GM18519 (cell line): Measurements from ENCODE around the gene PROCR.
"Not testable (repeated sequence)": the region's sequence is repeated elsewhere in the genome, so short reads cannot be mapped to it uniquely, and the experiment has no call there.

Experiments
- ATAC-seq: cut with Tn5 transposase; IDR thresholded peaks from one replicate; pipeline ENCODE4 v1.9.1; 2021; ENCODE audit warnings: mild to moderate bottlenecking, moderate library complexity; ENCODE audit not compliant: unreplicated experiment, low FRiP score

The PROCR gene

GRCh38 chr20:35171753-35172433 lies at the start of gene PROCR:
Gene PROCR, plus strand, starts transcription at chr20:35172072. Its CDS starts 83 bp downstream, at chr20:35172155.
- no peak for ATAC-seq

DNA sequence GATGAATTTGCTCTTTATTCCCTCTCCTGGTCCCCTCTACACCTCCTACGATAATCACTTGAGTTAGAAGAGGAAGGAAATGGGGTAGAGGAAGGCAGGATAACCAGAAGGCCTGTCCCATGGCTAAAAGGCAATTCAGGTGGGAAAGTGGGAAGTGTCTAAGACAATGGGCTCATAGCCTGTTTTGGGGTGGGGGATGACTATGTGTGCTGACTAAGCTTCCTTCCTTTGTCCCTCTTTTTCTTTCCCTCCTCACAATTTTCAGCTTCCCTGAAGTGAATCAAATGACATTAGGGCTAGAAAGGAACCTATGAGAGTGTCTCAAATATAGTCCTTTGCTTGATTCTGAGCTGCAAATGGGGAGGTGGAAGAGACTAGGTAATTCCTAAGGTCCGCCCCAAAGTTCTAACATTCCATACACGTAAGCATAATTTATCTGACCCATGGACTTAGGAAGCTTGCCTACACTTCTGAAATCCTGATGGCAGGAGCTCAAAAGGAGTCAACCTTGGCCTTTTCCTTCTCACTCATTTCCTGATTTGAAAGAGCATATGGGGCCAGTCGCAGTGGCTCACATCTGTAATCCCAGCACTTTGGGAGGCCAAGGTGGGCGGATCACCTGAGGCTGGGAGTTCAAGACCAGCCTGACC lies 49.0 kb upstream of the PROCR start:
- ATAC-seq: no peak

GRCh38 chr20:35125753-35126152 lies 46.1 kb upstream of the PROCR start:
- no peak for ATAC-seq

GRCh38 chr20:35129647-35130069 lies 42.2 kb upstream of the PROCR start:
- no peak for ATAC-seq

- ATAC-seq: no peak
These were observed 39.9 kb upstream of the PROCR start for GRCh38 chr20:35131934-35132333.

GRCh38 chr20:35133031-35133430 lies 38.8 kb upstream of the PROCR start:
- ATAC-seq: no peak

DNA sequence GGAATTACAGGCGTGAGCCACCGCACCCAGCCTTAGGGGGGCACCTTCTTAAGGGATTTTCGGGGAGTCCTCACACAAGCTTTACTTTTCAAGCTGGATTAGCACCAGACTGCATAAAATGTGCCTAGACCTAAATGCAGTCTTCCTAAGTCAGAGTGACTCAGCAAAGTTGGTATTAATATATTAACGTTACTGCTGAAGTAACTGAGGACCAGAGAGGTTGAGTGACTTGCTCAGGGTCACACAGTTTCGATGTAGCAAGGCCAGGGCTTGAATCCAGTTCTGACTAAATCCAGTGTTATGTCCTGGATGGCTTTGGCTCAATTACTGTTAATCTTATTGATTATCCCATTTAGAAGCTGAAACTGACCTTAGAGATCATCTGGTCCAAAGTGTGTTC lies 38.1 kb upstream of the PROCR start:
- no peak for ATAC-seq

DNA sequence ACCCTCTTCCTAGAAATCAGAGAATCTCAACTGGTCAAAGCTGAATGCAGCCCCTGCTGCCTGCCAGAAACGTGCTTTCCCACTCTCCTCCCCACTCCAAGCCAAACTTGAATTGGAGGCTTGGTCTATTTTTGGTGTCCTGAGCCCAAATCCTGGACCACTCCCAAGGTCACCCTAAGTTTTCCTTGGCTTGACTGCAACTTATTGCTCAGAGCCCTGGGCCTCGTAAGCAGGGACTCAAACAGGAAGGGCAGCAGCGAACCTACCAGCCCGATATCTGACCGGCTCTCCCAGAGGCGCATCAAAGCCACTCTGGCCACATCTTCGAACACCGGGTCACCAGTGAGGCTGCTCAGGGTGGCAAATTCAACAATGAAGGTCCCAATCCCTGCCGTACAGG lies 37.4 kb upstream of the PROCR start:
- no peak for ATAC-seq

- no peak for ATAC-seq
These were observed 37.0 kb upstream of the PROCR start for GRCh38 chr20:35134880-35135279.

DNA sequence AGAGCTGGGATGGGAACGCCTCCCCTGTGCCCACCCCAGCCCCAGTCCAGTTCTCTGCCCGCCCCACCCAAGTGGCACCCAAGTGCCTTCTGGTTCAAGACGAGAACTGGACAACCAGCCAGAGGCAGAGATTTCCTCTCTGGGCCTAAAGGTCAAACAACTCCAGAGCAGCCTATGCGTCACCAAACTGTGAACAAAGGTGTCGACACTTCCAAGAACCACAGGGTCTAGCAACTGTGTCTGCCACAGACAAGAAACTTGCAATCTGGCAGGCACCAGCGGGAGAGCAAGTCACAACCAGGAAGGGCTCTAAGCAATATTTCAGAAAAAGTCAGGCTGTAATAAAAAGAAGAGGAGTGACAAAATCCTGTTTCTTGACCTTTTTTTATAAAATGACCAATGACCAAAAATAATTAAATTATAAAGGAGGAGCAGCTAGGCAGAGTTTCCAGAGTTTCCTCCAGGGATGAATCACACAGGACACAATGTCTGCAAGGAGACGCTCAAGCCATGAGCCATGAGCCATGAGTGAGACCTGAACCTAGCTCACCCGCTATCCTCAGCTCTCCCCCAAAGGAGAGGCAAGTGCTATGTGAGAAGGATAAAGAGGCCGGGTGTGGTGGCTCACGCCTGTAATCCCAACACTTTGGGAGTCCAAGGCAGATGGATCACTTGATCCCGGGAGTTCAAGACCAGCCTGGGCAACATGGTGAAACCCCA lies 35.8 kb upstream of the PROCR start:
- no peak for ATAC-seq

DNA sequence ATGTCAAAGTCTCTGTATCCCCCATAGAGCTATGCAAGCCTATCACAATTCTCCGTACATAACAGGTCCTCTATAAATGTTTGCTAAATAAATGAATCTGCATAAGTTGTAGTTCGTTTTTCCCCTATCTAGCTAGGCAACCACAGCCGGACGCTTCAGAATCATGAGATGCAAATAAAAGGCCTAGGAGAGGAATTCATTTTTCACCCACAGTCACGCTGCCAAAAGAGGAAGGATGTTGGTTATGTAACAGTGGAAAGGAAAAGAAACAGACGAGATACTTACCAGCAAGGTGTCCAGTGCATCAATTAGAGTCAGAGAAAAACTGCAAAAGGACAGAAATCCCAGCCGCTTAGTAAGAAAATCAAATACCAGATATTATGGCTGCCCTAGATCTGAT lies 27.2 kb upstream of the PROCR start:
- ATAC-seq: no peak

- ATAC-seq: no peak
These were observed 26.7 kb upstream of the PROCR start for GRCh38 chr20:35145141-35145564.

DNA sequence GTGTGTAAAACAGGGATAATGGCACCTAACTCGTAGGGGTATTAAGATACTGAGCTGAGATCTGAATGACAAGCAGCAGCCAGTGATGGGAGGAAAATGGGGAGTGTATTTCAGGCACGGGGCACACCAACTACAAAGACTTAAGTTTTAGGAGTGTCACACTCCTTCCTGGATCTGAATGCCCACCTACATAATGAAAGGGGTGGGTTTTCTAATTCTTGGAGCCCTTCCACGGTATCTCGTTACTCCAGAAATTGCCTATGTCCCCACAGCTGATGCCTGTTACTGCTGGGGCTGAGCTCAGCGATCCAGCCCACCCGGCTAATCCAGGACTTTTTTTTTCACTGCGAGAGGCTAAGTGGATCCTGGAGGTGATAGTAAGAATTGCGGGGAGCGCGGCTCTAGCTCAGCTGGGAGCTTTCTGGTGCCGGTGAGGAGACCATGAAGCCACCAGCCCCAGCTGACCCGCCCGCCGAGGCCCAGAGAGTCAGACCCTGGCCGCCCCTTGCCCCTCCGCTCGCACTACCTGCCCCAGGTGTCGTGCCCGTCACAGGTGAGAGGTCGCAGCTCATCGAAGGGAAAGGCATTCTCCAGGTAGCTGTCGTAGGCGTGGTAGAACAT lies 25.5 kb upstream of the PROCR start:
- no peak for ATAC-seq

- peak; percentile 54 for ATAC-seq
These were observed 24.8 kb upstream of the PROCR start, which contains the start of gene EDEM2 for GRCh38 chr20:35146920-35147574. Gene EDEM2, minus strand, starts transcription at chr20:35147336. Its CDS starts 78 bp downstream, at chr20:35147258.

DNA sequence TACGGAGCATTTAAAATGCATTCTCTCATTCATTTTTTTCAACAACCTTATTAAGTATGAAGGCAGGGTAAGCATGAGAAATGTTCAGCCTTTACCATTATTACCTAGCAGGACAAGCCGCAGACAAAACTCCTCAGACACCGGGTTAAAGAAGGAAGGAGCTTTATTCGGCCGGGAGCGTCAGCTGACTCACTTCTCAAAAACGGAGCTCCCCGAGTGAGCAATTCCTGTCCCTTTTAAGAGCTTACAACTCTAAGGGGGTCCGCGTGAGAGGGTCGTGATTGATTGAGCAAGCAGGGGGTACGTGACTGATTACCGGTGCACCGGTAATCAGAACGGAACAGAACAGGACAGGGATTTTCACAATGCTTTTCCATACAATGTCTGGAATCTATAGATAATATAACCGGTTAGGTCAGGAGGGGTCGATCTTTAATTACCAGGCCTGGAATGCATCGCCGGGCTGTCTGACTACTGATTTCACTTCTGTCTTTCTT lies 24.2 kb upstream of the PROCR start:
- peak; percentile 15 for ATAC-seq

DNA sequence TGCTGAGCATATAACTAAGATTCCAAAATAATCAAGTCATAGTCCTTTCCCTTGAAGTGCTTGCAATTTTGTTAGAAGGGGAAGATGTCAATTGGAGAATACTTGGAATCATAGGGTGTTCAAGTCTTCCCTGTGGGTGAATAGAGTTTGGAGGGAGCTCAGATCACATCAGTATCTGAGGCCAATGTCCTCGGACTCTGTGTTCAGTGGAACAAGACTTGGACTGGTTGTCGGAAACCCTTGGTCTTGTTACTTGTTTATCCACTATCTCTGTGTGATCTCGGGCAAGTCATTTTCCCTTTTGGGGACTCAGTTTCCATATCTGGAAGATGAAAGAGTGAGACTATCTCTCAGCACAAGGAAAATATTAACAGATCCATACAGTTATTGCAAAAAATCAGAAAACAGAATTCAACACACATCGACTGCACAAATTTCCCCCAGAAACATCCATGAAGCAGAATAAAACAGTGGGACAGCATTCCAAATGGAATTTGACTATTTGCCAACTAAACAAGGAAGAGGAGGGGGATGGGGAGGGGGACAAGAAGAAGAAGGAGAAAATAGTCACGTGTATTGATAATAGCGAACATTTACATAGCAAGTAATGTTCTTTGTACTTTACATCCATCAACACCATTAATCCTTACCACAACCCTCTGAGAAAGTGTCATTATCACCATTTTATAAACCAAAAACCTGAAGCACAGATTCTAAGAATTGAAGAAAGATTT lies 20.9 kb upstream of the PROCR start:
- ATAC-seq: no peak

DNA sequence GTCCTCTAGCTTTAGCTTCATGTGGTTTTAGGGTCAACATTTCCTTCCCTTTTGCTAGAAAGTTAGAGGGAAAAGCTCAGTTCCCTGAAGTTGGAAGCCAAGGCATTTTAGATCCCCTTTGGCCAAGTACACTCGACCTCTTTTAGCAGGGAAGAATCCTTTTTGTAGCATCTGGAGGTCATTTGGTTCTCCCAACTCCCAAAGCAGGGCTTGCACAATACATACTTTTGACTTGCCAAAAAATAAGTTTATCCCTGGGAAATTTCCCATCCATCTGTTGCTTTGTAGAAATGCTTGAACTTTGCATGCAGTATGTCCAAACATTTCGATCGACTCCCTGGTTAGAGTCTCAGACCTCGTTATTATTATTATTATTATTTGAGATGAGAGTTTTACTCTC lies 20.1 kb upstream of the PROCR start:
- no peak for ATAC-seq

GRCh38 chr20:35155936-35156335 lies 15.9 kb upstream of the PROCR start:
- no peak for ATAC-seq

DNA sequence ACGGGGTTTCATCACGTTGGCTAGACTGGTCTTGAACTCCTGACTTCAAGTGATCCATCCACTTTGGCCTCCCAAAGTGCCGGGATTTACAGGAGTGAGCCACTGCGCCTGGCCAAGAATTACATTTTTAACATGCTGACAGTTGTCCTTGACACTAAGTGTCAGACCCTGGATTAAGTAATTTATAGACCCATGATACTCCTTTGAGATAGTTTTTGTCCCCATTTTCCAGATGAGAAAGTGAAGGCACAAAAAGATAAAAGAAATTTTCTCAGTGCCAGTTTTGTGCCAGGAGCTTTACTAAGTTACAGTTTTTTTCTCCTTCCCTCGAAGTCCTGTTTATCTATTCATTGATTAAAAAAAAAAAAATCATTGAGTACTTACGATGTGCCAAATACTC lies 14.9 kb upstream of the PROCR start:
- ATAC-seq: no peak

DNA sequence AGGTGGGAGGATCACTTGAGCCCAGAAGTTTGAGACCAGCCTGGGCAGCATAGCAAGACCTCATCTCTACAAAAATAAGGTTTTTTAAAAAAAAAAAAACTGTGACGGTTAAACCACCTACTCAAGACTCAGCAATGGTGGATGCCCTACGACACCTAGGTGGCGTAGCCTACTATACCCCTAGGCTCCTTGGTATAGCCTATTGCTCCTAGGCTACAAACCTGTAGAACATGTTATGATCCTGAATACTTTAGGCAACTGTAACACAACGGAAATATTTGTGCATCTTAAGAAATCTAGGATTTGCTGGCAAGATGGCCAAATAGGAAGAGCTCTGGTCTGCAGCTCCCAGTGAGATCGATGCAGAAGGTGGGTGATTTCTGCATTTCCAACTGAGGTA lies 11.5 kb upstream of the PROCR start:
- not testable (repeated sequence) for ATAC-seq
